GM21447 (cell line): ENCODE measurements around the gene C12orf57.
A peak's percentile ranks its signal among the peaks of the same experiment; 100 is the strongest.

Experiments
- ATAC-seq: cut with Tn5 transposase; IDR thresholded peaks from one replicate; pipeline ENCODE4 v1.9.1; 2021; ENCODE audit not compliant: unreplicated experiment

Gene C12orf57

GRCh38 chr12:6963016-6963731 lies 19.4 kb downstream of the C12orf57 start:
- no peak for ATAC-seq

- ATAC-seq: no peak
Measured at GRCh38 chr12:6963791-6964413, 20.1 kb downstream of the C12orf57 start.

- ATAC-seq: no peak
Measured at GRCh38 chr12:6964605-6965025, 20.8 kb downstream of the C12orf57 start.

- ATAC-seq: peak; percentile 43
Measured at GRCh38 chr12:6965026-6965661, 21.3 kb downstream of the C12orf57 start.

GRCh38 chr12:6965714-6966113 lies 21.9 kb downstream of the C12orf57 start:
- no peak for ATAC-seq

- ATAC-seq: no peak
Measured at GRCh38 chr12:6966351-6966750, 22.5 kb downstream of the C12orf57 start.

- ATAC-seq: no peak
Measured at GRCh38 chr12:6967651-6968100, 23.9 kb downstream of the C12orf57 start.

- ATAC-seq: no peak
Measured at GRCh38 chr12:6968426-6968825, 24.6 kb downstream of the C12orf57 start.

GRCh38 chr12:6970096-6970527 lies 26.3 kb downstream of the C12orf57 start:
- ATAC-seq: peak; percentile 7

GRCh38 chr12:6974180-6974579 lies 30.4 kb downstream of the C12orf57 start:
- ATAC-seq: no peak

- ATAC-seq: no peak
Measured at GRCh38 chr12:6975297-6976032, 31.6 kb downstream of the C12orf57 start.

- ATAC-seq: no peak
Measured at GRCh38 chr12:6977653-6978052, 33.8 kb downstream of the C12orf57 start.

GRCh38 chr12:6978188-6978587 lies 34.4 kb downstream of the C12orf57 start:
- no peak for ATAC-seq

GRCh38 chr12:6978611-6979011 lies 34.8 kb downstream of the C12orf57 start:
- no peak for ATAC-seq

GRCh38 chr12:6979021-6979420 lies 35.2 kb downstream of the C12orf57 start:
- ATAC-seq: no peak

GRCh38 chr12:6979453-6979852 lies 35.6 kb downstream of the C12orf57 start:
- no peak for ATAC-seq

GRCh38 chr12:6980075-6980474 lies 36.3 kb downstream of the C12orf57 start:
- ATAC-seq: no peak

GRCh38 chr12:6980740-6981139 lies 36.9 kb downstream of the C12orf57 start:
- ATAC-seq: no peak

GRCh38 chr12:6981152-6982052 lies 37.6 kb downstream of the C12orf57 start:
- ATAC-seq: no peak

GRCh38 chr12:6982532-6982931 lies 38.7 kb downstream of the C12orf57 start:
- no peak for ATAC-seq
